CD14-positive monocyte (primary cell): Measurements from ENCODE around the gene RAB14. TPM values are rescaled to one million over a fixed set of nuclear protein-coding genes. Genes with fewer than 3 reads are reported as not detected.

ENCODE experiments used
- DNase-seq, 3 donors: peaks; one replicate each; pipeline ENCODE4 v3.0.0-alpha.2; 2011 to 2022
- H2AFZ ChIP-seq: 2 replicates; pipeline ENCODE4 v1.6.0; 2012; ENCODE audit warnings: mild to moderate bottlenecking, low read depth, low read length, inconsistent platforms; ENCODE audit not compliant: insufficient read depth, poor library complexity, severe bottlenecking
- H3K27ac ChIP-seq, 2 donors: 1 replicate in 1 of 2; 2 replicates in 1 of 2; pipeline ENCODE4 v1.5.1; 2012 to 2013; ENCODE audit warnings: low read length in 2 of 2, control low read depth in 1 of 2, inconsistent platforms in 1 of 2, low read depth in 1 of 2, mild to moderate bottlenecking in 1 of 2
- H3K27me3 ChIP-seq, 2 donors: one replicate each; pipeline versions ENCODE4 v1.6.0 to v1.6.1; 2011 to 2013; ENCODE audit warnings: low read length in 2 of 2; ENCODE audit not compliant: control insufficient read depth in 2 of 2, insufficient read depth in 2 of 2
- H3K36me3 ChIP-seq, 2 donors: replicated peaks in 1 of 2; 1 replicate in 1 of 2; 2 replicates in 1 of 2; pipeline versions ENCODE4 v1.5.1 to v1.6.1; 2012 to 2013; ENCODE audit warnings: low read length in 2 of 2, control low read depth in 1 of 2, inconsistent platforms in 1 of 2, mild to moderate bottlenecking in 1 of 2; ENCODE audit not compliant: insufficient read depth in 2 of 2, control insufficient read depth in 1 of 2
- H3K4me1 ChIP-seq, 2 donors: 1 replicate in 1 of 2; 2 replicates in 1 of 2; pipeline versions ENCODE4 v1.5.1 to v1.6.1; 2012 to 2013; ENCODE audit warnings: low read length in 2 of 2, control low read depth in 1 of 2, inconsistent platforms in 1 of 2, mild to moderate bottlenecking in 1 of 2, moderate library complexity in 1 of 2; ENCODE audit not compliant: insufficient read depth in 2 of 2, control insufficient read depth in 1 of 2
- H3K4me2 ChIP-seq: replicated peaks from 2 replicates; pipeline ENCODE3; 2012; ENCODE audit warnings: low read length, moderate library complexity, mild to moderate bottlenecking; ENCODE audit not compliant: poor library complexity, severe bottlenecking; ENCODE audit errors: extremely low read depth
- H3K4me3 ChIP-seq, 3 experiments: fragments of 200-600 bp in 1 of 3; sonication (generic) in 1 of 3; replicated peaks in 1 of 3; 1 replicate in 2 of 3; 2 replicates in 1 of 3; pipeline ENCODE4 v1.5.1; 2011 to 2013; ENCODE audit warnings: low read length in 3 of 3, mild to moderate bottlenecking in 3 of 3, control low read depth in 2 of 3, low read depth in 2 of 3, inconsistent platforms in 1 of 3, moderate library complexity in 1 of 3
- H3K79me2 ChIP-seq: 2 replicates; pipeline ENCODE4 v1.6.0; 2012; ENCODE audit warnings: mild to moderate bottlenecking, control low read depth, inconsistent platforms, low read length, moderate library complexity; ENCODE audit not compliant: insufficient read depth
- H3K9ac ChIP-seq: 2 replicates; pipeline ENCODE4 v1.6.0; 2017; ENCODE audit warnings: low read length, mild to moderate bottlenecking; ENCODE audit not compliant: insufficient read depth, poor library complexity, severe bottlenecking
- H3K9me3 ChIP-seq, 2 donors: replicated peaks in 1 of 2; 1 replicate in 1 of 2; 2 replicates in 1 of 2; pipeline versions ENCODE4 v1.5.1 to v1.6.1; 2012 to 2013; ENCODE audit warnings: low read length in 2 of 2, control low read depth in 1 of 2; ENCODE audit not compliant: control insufficient read depth in 1 of 2, insufficient read depth in 1 of 2
- H4K20me1 ChIP-seq: 2 replicates; pipeline ENCODE4 v1.6.0; 2012; ENCODE audit warnings: mild to moderate bottlenecking, low read length, control low read depth, moderate library complexity; ENCODE audit not compliant: insufficient read depth
- H3K27ac Mint-ChIP-seq, 7 donors: one replicate each; pipeline ENCODE4 v1.8.0; 2020; ENCODE audit warnings: mild to moderate bottlenecking in 7 of 7, mixed read lengths in 7 of 7, moderate library complexity in 6 of 7, inconsistent platforms in 2 of 7
- H3K27me3 Mint-ChIP-seq, 3 donors: one replicate each; pipeline ENCODE4 v1.8.0; 2021 to 2022; ENCODE audit warnings: low read depth in 3 of 3, mild to moderate bottlenecking in 3 of 3, mixed read lengths in 3 of 3, moderate library complexity in 3 of 3, inconsistent platforms in 1 of 3
- H3K36me3 Mint-ChIP-seq, 2 donors: one replicate each; pipeline ENCODE4 v1.8.0; 2020; ENCODE audit warnings: mixed read lengths in 2 of 2, inconsistent platforms in 1 of 2, mild to moderate bottlenecking in 1 of 2
- H3K4me1 Mint-ChIP-seq: one replicate; pipeline ENCODE4 v1.8.0; 2020; ENCODE audit warnings: mild to moderate bottlenecking, mixed read lengths
- H3K4me3 Mint-ChIP-seq, 2 donors: one replicate each; pipeline ENCODE4 v1.8.0; 2020; ENCODE audit warnings: mild to moderate bottlenecking in 2 of 2, mixed read lengths in 2 of 2, moderate library complexity in 1 of 2
- H3K9me3 Mint-ChIP-seq, 7 donors: one replicate each; pipeline ENCODE4 v1.8.0; 2020 to 2022; ENCODE audit warnings: mixed read lengths in 7 of 7, mild to moderate bottlenecking in 6 of 7, moderate library complexity in 6 of 7, inconsistent platforms in 2 of 7
- CTCF ChIP-seq: fragments of 200-600 bp; IDR thresholded peaks from one replicate; pipeline ENCODE4 v1.8.0; 2022; ENCODE audit warnings: antibody characterized with exemption, mild to moderate bottlenecking
- WGBS: methylation state at CpG from one replicate; pipeline ENCODE4 v1.1.5; 2013; ENCODE audit warnings: missing lambda C conversion rate; ENCODE audit not compliant: insufficient coverage; 5-methylcytosine and 5-hydroxymethylcytosine counted together
- intact Hi-C, 2 donors: fragments of 100-400 bp; cut with micrococcal nuclease; formaldehyde crosslinking; loops; one replicate each; pipeline versions ENCODE4 v1.15.0 to v1.15.1; 2023
- polyA plus RNA-seq, 3 donors: library from polyadenylated mRNA; depleted of rRNA in 1 of 3; unstranded in 2 of 3; stranded (reverse) in 1 of 3; fragments of 300-500 nt in 2 of 3; fragments of >200 nt in 1 of 3; fragmentation: Illumina TruSeq in 2 of 3; gene quantifications; 1 replicate in 2 of 3; 2 replicates in 1 of 3; pipeline ENCODE4 v1.2.3, GENCODE V29; 2012 to 2021

Gene RAB14
- polyA plus RNA-seq, 3 donors, result 23.1 to 60.0 (median 44.4) TPM

- no peak overlapping the region for H3K27ac ChIP-seq
- WGBS, result no CpG with 5 or more reads among the region's 1 CpG
- intact Hi-C loops, result no loop called here
- peaks cover 53% of the 10 kb centered on the region for H3K4me1 Mint-ChIP-seq
- H3K4me1 ChIP-seq, result peaks cover 5 to 44% of the 10 kb centered on the region in 2 donors
- H3K9me3 ChIP-seq, result no peaks in the 10 kb centered on the region
- no peak overlapping the region for H3K4me3 Mint-ChIP-seq
- H3K4me3 ChIP-seq, result no peak overlapping the region
- peak overlapping the region in 1 of 7 donors; percentile 7 for H3K27ac Mint-ChIP-seq
- peaks cover 98% of the 10 kb centered on the region for H4K20me1 ChIP-seq
- H3K36me3 Mint-ChIP-seq, result peaks cover 12 to 15% of the 10 kb centered on the region in 2 donors
- no peaks in the 10 kb centered on the region for H3K27me3 Mint-ChIP-seq
- TF ChIP-seq CTCF, result no peak
- H3K9ac ChIP-seq, result no peak overlapping the region
- no peaks in the 10 kb centered on the region for H3K27me3 ChIP-seq
- no peak overlapping the region for H2AFZ ChIP-seq
- H3K79me2 ChIP-seq, result peaks cover 100% of the 10 kb centered on the region
- no peak overlapping the region for H3K4me2 ChIP-seq
- H3K36me3 ChIP-seq, result peaks cover 4 to 21% of the 10 kb centered on the region in 2 donors
- DNase-seq, result no peak
- no peaks in the 10 kb centered on the region for H3K9me3 Mint-ChIP-seq
Measured at GRCh38 chr9:121192518-121192917, 9.2 kb downstream of the RAB14 start.

GRCh38 chr9:121191235-121191634, 10.4 kb downstream of the RAB14 start:
- Histone ChIP-seq H3K79me2 (peaks cover 100% of the 10 kb centered on the region), H3K9ac (no peak overlapping the region), H2AFZ (no peak overlapping the region), H3K27me3 (no peaks in the 10 kb centered on the region), H4K20me1 (peaks cover 97% of the 10 kb centered on the region), H3K4me3 (no peak overlapping the region), H3K9me3 (no peaks in the 10 kb centered on the region), H3K4me2 (no peak overlapping the region), H3K36me3 (peaks cover 4 to 27% of the 10 kb centered on the region in 2 donors), H3K27ac (no peak overlapping the region), H3K4me1 (peaks cover 5 to 31% of the 10 kb centered on the region in 2 donors)
- Mint-ChIP-seq H3K36me3 (peaks cover 16 to 19% of the 10 kb centered on the region in 2 donors), H3K4me1 (peaks cover 41% of the 10 kb centered on the region), H3K9me3 (no peaks in the 10 kb centered on the region), H3K27ac (peak overlapping the region in 1 of 7 donors; percentile 50), H3K4me3 (no peak overlapping the region), H3K27me3 (no peaks in the 10 kb centered on the region)
- WGBS, result no CpG with 5 or more reads among the region's 2 CpGs
- intact Hi-C loops, result no loop called here
- TF ChIP-seq CTCF, result no peak
- DNase-seq, result no peak
